EH (cell line): ENCODE measurements around the gene ACTR1A.
"Not testable (repeated sequence)": the region's sequence is repeated elsewhere in the genome, so short reads cannot be mapped to it uniquely, and the experiment has no call there.

ENCODE experiments used
- DNase-seq: peaks from one replicate; pipeline ENCODE4 v3.0.0-alpha.2; 2015; ENCODE audit warnings: low read depth

ACTR1A gene

GRCh38 chr10:102484021-102484420 lies 18.5 kb downstream of the ACTR1A start:
- no peak for DNase-seq

- DNase-seq = no peak
Observed at GRCh38 chr10:102480396-102480795, 22.1 kb downstream of the ACTR1A start.

GRCh38 chr10:102479651-102480050 lies 22.9 kb downstream of the ACTR1A start:
- DNase-seq = no peak

- DNase-seq = no peak
Observed at GRCh38 chr10:102476466-102477141, 25.9 kb downstream of the ACTR1A start.

- DNase-seq = no peak
Observed at GRCh38 chr10:102475451-102476040, 27.0 kb downstream of the ACTR1A start.

GRCh38 chr10:102473445-102474331 lies 28.8 kb downstream of the ACTR1A start:
- DNase-seq = no peak

- DNase-seq = no peak
Observed at GRCh38 chr10:102470579-102471546, 31.6 kb downstream of the ACTR1A start.

GRCh38 chr10:102468683-102469082 lies 33.8 kb downstream of the ACTR1A start:
- DNase-seq = no peak

- DNase-seq = no peak
Observed at GRCh38 chr10:102467971-102468438, 34.5 kb downstream of the ACTR1A start.

- DNase-seq = no peak
Observed at GRCh38 chr10:102467318-102467717, 35.2 kb downstream of the ACTR1A start.

GRCh38 chr10:102465466-102465865 lies 37.0 kb downstream of the ACTR1A start:
- DNase-seq = no peak

- DNase-seq = no peak
Observed at GRCh38 chr10:102463983-102464382, 38.5 kb downstream of the ACTR1A start.

- DNase-seq = no peak
Observed at GRCh38 chr10:102462512-102463054, 39.9 kb downstream of the ACTR1A start.

GRCh38 chr10:102461187-102462054 lies 41.1 kb downstream of the ACTR1A start:
- peak; percentile 83 for DNase-seq

GRCh38 chr10:102460836-102461186 lies 41.7 kb downstream of the ACTR1A start:
- DNase-seq = no peak

- DNase-seq = no peak
Observed at GRCh38 chr10:102458656-102459055, 43.9 kb downstream of the ACTR1A start.

- no peak for DNase-seq
Observed at GRCh38 chr10:102457591-102458150, 44.8 kb downstream of the ACTR1A start.

- peak; percentile 78 for DNase-seq
Observed at GRCh38 chr10:102455893-102456471, 46.5 kb downstream of the ACTR1A start.

- DNase-seq = not testable (repeated sequence)
Observed at GRCh38 chr10:102454662-102455487, 47.6 kb downstream of the ACTR1A start.
